Measurements from ENCODE around the gene CDK18. TPM values are rescaled to one million over a fixed set of nuclear protein-coding genes. Genes with fewer than 3 reads are reported as not detected.
"Not testable (repeated sequence)": the region's sequence is repeated elsewhere in the genome, so short reads cannot be mapped to it uniquely, and the experiment has no call there.

Gene CDK18
- polyA plus RNA-seq, 3 donors, result 4.2 to 9.6 (median 9.1) TPM

DNA sequence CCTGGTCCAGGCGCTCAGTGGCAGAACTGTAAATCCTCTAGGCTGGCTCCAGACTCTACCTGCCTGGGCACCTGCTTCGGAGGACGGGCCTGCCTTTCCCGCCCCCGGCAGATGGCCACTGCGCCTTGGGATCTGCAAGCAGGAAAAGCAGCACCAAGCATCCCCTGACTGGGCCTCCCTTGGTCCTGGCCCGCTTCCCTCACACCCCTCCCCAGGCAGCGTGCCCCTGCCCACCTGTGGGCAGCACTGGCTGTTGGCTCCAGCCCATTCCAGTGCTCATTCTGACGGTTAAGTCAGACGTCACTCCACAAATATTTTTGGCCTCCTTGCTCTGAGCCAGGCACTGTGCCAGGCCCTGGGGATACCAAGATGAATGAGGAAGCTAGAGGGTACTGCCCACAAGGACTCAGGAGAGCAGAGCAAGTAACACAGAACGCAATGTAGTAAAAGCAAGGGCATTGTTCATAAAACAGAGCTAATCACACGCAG is 26.7 kb upstream of the CDK18 start:
- no peak overlapping the region for H3K27ac ChIP-seq (ENCODE audit: low read depth, low read length)
- 56 to 70% (median 64%) methylated on average over 12 of the region's 12 CpGs for WGBS, 3 donors

DNA sequence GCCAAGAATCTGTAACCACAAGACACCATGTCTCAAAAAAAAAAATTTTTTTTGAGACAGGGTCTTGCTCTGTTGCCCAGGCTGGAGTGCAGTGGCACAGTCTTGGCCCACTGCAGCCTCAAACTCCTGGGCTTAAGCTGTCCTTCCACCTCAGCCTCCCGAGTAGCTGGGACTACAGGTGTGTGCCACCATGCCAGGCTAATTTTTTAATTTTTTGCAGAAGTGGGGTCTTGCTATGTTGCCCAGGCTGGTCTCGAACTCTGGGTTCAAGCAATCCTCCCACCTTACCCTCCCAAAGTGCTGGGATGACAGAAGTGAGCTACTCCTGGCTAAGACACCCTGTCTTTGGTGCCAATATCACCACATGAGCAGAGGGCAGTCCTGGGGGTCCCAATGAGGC is 25.5 kb upstream of the CDK18 start:
- not testable (repeated sequence) for H3K27ac ChIP-seq (ENCODE audit: low read depth, low read length)
- 89 to 96% (median 90%) methylated on average over 2 of the region's 2 CpGs for WGBS, 3 donors

DNA sequence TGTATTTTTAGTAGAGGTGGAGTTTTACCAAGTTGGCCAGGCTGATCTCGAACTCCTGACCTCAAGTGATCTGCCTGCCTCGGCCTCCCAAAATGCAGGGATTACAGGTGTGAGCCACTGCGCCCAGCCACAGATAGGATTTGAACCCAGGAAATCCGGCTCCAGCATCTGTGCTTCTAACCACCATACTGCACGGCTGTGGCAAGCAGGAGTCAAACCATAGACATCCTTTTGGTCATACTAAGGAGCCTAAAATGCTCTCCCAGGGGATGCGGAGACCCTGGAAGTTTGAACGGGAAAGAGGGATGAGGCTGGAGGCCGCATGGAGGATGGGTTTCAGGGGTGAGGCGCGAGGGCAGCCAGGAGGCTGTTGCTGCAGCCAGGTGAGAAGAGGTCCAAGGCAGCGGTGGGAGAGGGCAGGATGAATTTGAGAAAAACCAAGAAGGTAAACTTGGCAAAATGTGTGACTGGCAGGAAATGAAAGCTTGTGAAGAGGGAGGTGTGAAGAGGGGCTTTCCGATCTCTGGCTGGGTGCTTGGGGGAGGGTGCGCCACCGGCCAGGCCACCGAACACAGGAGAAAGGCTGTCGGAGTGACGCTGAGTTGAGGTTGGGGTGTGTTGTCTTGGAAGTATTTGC is 24.0 kb upstream of the CDK18 start:
- 62 to 64% (median 64%) methylated on average over 17 of the region's 17 CpGs for WGBS, 3 donors

DNA sequence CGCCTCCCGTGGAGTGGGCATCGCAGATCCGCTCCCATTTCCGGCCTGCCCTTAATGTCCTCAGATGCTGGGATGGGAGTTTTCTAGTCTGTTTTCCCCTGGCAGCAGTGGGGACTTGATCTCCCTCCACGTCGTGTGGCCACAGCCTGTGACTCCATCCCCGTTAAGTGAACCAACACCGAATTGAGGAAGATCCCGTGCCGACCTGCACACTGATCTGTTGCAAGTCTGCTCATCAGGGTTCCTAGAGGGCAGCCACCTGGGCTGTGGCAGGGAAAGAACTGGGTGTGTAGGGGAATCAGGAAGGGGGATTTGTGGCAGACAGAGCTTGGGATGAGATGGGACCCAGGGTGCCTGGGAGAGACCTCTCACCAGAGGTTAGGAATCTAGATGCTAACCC is 23.3 kb upstream of the CDK18 start:
- H3K27ac ChIP-seq (ENCODE audit: low read depth, low read length), result no peak overlapping the region
- WGBS, 3 donors, result 46 to 68% (median 52%) methylated on average over 11 of the region's 11 CpGs

More for the DNA sequence above, 24.0 kb upstream of the CDK18 start:
- no peak overlapping the region for H3K27ac ChIP-seq (ENCODE audit: low read depth, low read length)

DNA sequence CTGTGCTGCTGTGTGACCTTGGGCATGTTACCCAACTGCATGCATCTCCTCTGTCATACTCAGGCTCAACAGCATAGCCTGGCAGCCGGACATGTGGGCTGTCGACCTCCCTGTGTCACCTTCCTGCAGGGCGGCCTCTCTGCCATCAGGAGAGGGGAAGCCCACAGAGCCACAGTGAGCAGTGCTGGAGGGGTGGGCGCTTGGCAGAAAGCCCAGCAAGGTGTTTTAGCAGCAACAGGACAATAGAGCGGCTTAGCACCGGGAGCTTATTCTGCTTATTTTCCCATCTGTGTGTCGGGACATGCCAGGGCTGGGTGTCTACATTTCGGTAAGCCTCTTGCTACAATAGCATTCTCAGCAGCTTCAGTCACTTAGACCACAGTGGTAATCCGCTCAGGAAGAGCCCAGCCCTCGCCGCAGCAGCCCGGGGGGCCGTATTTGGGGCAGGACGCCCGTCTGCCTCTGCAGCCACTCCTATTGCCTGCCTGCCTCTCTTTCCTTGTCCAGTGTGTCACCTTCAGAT is 22.8 kb upstream of the CDK18 start:
- no peak overlapping the region for H3K27ac ChIP-seq (ENCODE audit: low read depth, low read length)
- 34 to 50% (median 48%) methylated on average over 15 of the region's 15 CpGs for WGBS, 3 donors

DNA sequence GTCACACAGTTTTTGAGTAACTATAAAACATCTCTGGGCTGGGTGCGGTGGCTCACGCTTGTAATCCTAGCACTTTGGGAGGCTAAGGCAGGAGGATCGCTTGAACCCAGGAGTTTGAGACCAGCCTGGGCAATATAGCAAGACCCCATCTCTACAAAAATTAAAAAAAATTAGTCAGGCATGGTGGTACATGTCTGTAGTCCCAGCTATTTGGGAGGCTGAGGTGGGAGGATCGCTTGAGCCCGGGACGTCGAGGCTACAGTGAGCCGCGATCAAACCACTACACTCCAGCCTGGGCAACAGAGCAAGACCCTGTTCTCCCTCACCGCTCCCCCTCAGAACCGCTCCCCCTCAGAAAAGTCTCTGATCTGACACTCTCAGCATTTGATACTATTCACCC is 21.9 kb upstream of the CDK18 start:
- WGBS, 3 donors, result 87 to 91% (median 89%) methylated on average over 11 of the region's 11 CpGs

DNA sequence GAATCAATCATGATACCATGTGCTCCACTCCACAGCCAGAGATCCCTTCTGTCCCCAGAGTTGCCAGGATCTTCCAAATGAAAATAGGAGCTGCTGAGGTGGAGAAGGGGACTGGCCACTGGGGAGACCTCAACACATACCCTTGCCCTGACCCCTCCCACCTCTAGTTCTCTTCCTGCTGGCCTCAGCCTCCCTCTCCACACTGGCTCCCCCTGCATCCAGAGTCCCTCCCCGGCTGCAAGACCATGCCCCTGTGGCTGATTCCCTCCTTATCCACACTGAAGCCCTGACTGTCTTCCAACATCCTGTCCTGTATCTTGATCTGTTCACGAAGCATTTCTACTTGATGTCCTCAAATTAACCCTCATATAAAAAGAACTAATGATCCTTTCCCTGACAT is 21.1 kb upstream of the CDK18 start:
- 28 to 52% (median 43%) methylated on average over 2 of the region's 2 CpGs for WGBS, 3 donors

More for the DNA sequence above, 21.9 kb upstream of the CDK18 start:
- H3K27ac ChIP-seq (ENCODE audit: low read depth, low read length), result not testable (repeated sequence)

DNA sequence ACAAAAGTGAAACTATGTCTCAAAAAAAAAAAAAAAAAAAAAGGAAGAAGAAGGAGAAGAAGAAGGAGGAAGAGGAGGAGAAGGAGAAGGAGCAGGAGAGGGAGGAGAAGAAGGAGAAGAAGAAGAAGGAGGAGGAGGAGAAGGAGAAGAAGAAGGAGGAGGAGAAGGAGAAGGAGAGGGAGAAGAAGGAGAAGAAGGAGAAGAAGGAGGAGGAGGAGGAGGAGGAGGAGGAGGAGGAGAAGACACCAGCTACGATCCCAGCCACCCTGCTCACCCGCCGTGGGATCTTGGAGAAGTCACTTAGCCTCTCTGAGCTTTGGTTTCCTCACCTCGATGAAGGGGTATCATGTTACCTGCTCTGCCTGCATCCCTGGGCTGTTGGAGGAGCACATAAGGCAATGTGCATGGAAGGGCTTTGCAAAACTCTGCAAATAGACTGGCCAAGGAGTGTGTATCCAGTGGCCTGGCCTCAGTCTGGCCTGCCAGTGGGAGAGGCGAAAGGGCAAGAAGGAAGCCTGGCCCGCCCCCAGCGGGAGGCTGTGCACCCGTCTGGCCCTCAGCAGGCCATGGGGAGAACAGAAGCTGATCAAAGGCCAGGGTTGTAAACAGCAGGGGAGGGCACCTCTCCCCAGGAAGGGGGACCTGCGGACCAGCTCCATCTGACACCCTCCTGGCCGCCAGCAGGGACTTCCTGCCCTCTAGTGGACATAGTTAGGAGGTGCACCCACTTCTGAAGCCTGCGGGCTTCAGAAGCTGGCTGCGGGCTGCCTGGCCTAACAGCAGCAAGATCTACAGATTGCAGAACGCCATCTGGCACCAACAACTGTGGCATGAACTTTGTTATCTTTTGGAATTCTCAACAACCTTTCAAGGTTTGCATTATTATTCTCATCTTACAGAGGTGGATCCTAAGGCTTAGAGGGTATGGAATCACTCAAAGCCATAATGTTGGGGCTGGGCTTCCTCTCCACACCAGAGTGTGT is 19.2 kb upstream of the CDK18 start:
- 26 to 33% (median 29%) methylated on average over 13 of the region's 13 CpGs for WGBS, 3 donors
- H3K27ac ChIP-seq (ENCODE audit: low read depth, low read length), result no peak overlapping the region

More for the DNA sequence above, 21.1 kb upstream of the CDK18 start:
- no peak overlapping the region for H3K27ac ChIP-seq (ENCODE audit: low read depth, low read length)

DNA sequence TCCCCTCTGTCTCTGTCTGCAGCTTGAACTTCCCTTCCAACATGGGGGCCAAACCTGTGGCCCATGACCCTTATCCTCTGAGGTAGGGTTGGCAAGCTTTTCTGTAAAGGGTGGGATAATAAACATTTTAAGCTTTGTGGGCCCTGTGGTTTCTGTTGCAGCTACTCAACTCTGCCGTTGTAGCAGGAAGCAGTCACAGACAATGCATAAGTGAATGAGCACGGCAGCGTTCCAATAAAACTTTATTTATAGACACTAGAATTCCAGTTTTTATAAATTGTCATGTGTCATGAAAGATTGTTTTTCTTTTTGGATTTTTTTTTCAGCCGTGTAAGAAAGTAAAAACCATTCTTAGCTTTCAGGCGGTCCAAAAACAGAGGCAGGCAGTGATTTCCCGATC is 18.2 kb upstream of the CDK18 start:
- no peak overlapping the region for H3K27ac ChIP-seq (ENCODE audit: low read depth, low read length)
- 85 to 90% (median 87%) methylated on average over 6 of the region's 6 CpGs for WGBS, 3 donors

DNA sequence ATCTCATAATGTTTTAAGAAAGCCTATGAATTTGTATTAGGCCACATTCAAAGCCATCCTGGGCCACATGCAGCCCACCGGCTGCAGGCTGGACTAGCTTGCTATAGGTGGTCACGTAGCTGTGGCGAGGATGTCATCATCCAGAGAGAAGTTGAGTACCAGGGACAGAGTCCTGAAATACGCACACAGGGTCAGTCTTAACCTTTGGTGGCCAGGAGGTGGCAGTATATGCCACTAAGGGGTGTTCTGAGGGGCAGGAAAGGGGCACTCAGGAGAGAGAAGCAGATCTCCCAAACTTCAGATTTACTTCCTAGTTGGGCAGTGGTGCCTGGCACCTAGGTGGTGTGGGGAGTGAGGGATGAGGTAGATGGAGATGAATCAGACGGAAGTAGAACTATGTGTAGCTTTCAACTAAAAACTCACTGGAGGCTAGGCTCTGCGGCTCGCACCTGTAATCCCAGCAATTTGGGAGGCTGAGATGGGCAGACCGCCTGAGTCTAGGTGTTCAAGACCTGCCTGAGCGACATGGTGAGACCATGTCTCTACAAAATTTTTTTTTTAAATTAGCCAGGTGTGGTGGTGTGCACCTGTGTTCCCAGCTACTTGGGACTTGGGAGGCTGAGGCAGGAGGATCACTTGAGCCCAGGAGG is 16.3 kb upstream of the CDK18 start:
- no peak overlapping the region for H3K27ac ChIP-seq (ENCODE audit: low read depth, low read length)
- WGBS, 3 donors, result 32 to 43% (median 39%) methylated on average over 9 of the region's 9 CpGs

DNA sequence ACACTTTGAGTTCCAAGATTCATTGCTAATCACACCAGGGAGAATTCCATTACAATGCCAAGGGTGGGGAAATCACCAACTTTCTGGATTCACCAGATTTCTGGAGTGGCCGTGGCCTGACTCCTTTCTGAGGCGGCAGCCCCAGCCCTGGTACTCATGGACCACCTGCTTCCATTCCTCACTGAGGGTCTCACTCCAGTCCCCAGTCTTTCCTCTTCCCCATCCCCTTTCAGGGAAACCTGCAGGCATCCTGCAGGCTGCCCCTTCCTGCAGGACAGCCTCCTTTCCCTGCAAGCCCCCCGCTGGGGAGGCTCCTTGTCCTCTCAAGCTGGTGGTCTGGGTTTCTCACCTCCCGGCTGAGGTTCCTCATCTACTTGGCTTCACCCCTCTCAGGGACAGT is 12.7 kb upstream of the CDK18 start:
- H3K27ac ChIP-seq (ENCODE audit: low read depth, low read length), result no peak overlapping the region
- 55 to 84% (median 73%) methylated on average over 3 to 4 of the region's 4 CpGs for WGBS, 3 donors

DNA sequence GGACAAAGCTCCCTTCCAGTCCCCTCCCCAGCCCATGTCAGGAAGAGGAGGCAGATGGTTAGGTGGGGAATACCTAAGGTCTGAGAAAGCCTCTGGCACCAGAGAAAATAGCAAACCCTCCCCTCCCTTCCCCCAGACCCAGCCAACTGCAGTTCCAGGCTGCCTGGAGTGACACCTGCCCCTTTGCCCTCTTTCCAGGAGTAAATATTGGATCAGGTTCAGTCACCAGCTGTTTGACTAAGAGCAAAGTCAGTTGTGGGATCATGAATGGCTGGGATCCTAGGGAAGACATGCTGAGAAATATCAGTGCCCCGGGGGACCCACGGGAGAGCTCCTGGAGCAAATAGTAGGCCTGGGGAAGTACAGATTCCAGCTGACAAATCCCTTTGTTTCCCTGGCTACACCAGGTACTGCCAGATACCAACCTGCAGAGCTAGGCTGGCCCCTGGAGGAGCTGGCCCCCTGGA is 12.2 kb upstream of the CDK18 start:
- 31 to 62% (median 61%) methylated on average over 2 of the region's 2 CpGs for WGBS, 3 donors
- H3K27ac ChIP-seq (ENCODE audit: low read depth, low read length), result no peak overlapping the region

DNA sequence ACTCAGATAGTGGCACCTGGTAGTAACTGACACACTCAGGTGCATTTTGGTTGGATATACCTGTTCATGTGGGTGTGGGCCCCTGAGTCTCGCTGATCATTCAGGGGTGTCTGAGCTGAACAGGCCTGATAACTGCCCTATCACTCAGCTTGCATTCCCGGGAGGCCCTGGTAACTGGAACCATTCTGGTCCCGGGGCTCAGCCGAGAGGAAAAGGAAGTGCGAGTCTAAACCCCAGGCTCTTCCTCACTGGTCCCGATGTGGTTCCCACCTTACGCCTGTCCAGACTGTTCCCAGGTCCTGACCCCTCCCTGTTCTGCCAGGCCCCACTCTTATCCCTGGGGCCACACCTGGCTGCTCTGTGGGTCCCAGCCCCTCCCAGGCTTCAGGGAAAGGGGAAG is 11.7 kb upstream of the CDK18 start:
- 33 to 62% (median 41%) methylated on average over 7 of the region's 7 CpGs for WGBS, 3 donors
- H3K27ac ChIP-seq (ENCODE audit: low read depth, low read length), result no peak overlapping the region

DNA sequence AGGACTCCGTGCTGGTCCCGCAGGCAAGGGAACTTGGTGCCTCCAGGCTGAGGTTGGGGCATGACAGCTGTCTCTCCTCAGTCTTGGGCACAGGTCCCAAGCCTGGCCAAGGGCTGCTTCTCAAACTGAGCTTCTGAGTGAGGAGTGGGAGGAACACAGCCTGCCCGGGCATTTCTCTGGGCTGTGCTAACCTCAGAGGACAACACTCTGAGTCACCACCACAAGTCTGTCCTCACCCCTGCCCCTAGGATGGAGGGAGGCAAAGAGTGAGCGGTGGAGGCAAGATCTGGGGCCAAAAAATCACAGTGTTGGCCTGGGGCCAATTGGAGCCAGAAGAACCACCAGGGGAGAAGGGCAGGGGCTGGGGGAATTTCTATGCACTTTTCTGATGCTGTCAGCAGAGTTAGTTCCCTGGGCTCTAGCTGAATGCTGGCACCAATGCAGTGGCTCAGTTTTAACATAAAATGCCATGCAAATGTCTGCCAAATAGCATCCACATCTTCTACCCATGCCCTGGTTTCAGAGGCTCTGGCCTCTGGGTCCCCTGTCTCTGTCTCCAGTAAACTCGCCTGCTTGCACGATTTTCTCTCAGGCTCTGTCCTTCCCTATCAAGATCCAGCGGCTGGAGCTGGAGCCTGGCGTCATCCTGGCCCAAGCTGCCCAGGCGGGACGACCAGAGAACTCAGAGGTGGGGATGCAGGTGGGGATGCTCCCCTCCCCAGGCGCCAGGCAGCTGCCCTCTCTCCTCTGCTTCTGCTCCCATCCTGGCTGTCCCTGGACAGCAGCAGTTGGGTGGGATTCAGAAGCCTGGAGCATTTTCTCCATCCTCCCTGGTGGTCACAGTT is 11.0 kb upstream of the CDK18 start:
- H3K27ac ChIP-seq (ENCODE audit: low read depth, low read length), result no peak overlapping the region
- WGBS, 3 donors, result 41 to 66% (median 42%) methylated on average over 11 of the region's 11 CpGs

DNA sequence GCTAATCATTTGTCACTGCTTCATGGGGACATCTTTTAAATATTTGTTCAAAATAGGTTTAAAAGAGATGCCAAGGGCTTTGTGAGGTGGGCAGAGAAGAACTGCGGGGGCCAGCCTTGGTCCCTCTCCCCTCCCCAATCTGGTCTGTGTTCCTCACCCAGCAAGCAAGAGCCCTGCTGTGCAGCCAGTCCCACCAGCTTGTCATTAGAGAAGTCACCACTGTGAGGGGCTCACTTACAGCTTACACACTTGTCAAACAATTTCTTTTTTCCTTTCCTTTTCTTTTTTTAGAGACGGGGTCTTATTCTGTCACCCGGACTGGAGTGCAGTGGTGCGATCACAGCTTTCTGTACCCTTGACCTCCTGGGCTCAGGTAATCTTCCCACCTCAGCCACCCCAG is 10.4 kb upstream of the CDK18 start:
- 82 to 92% (median 86%) methylated on average over 4 of the region's 4 CpGs for WGBS, 3 donors
- H3K27ac ChIP-seq (ENCODE audit: low read depth, low read length), result no peak overlapping the region

DNA sequence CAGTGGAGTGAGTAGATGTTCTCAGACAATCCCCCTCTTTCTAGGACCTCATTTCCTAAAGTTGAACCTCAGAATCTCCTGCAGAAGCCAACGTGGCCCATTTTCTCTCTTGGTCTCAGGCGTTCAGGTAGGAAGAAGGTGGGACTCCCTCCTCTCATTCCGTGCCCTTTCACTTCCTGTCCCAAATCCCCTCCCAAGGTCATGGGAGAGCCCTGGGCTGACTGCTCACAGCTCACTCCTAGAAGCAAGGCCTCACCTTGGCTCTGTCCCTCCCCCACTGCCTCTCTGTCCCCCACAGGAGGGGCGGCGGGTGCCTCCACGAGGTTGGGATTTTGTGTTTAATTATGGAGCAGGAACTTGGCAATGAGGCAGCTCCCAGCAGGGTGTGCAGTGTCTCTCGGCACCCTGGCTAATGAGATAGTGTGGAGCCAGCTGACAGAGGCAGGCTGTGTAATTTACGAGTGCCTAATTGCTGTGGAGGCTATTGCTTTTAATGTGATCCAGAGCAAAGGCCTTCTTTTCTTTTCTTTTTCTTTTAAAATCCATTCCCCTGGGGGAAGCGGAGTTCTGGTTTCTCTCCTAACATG is 9.1 kb upstream of the CDK18 start:
- no peak overlapping the region for H3K27ac ChIP-seq (ENCODE audit: low read depth, low read length)
- WGBS, 3 donors, result 36 to 71% (median 69%) methylated on average over 9 of the region's 9 CpGs

DNA sequence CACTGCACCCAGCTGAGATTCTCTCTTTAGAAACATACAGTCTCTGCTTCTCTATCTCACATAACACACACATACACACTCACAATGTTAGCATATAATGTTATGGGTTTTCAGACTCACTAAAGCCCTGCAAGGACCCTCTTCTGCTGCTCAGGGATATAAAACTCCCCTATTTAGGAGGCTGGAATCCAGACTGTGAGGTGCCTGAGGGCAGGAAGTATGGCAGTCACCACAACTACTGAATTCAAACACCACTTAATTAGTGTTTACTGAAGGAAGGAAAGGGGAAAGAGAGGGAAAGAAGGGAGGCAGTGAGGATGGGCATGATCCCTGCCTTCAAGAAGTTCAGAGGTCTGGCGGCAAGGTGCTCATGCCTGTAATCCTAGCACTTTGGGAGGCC is 7.8 kb upstream of the CDK18 start:
- WGBS, 3 donors, result 96 to 100% (median 100%) methylated on average over 1 of the region's 1 CpG
- no peak overlapping the region for H3K27ac ChIP-seq (ENCODE audit: low read depth, low read length)
